ENCODE results near the gene ARHGEF11.

DNA sequence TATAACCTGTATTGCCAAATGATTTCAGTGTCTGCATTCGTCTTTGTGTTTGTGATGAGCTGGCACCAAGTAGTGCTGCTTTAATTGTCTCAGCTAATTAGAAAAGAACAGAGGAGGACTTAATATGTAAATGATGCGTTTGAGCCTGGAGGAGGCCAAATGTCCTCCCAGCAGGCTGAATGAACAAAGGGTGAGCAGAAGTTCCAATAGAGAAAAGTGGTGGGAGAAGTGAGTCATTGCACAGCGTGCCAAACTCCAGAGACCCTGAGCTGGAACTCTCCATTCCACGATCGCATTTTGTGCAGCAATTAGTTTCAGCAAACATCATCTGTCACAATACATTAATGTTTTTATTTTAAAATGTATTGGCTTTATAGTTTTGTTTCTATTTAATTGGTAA lies 36.2 kb upstream of the ARHGEF11 start:
- no peak for TF ChIP-seq RXRA (IDR thresholded peaks at IDR 0.05)
- no peak for TF ChIP-seq CTCF (IDR thresholded peaks at IDR 0.05; ENCODE audit: low read depth, low read length, missing input control)
